Astrocyte (in vitro differentiated cells and primary cell): ENCODE measurements around the gene VCL. TPM values are rescaled to one million over a fixed set of nuclear protein-coding genes. Genes with fewer than 3 reads are reported as not detected.

ENCODE experiments used
- DNase-seq: peaks from one replicate; pipeline ENCODE4 v3.0.0-alpha.2; 2010; ENCODE audit warnings: low read depth
- FAIRE-seq: peaks from 2 replicates; lab custom pipeline; 2011; peaks lifted over from hg19 to GRCh38; lab: Jason Lieb, UNC
- H2AFZ ChIP-seq: 2 replicates; pipeline ENCODE4 v1.6.0; 2012; ENCODE audit warnings: low read depth, low read length, inconsistent platforms
- H3K27ac ChIP-seq: 2 replicates; pipeline ENCODE4 v1.5.1; 2011; ENCODE audit warnings: low read depth, low read length, inconsistent platforms
- H3K27me3 ChIP-seq: 2 replicates; pipeline ENCODE4 v1.6.0; 2011; ENCODE audit warnings: low read length, inconsistent platforms; ENCODE audit not compliant: insufficient read depth
- H3K36me3 ChIP-seq: 2 replicates; pipeline ENCODE4 v1.5.1; 2011; ENCODE audit warnings: low read length, inconsistent platforms; ENCODE audit not compliant: insufficient read depth
- H3K4me1 ChIP-seq: 2 replicates; pipeline ENCODE4 v1.5.1; 2011; ENCODE audit warnings: low read length, inconsistent platforms; ENCODE audit not compliant: insufficient read depth
- H3K4me2 ChIP-seq: 2 replicates; pipeline ENCODE4 v1.6.0; 2012; ENCODE audit warnings: low read length, inconsistent platforms
- H3K4me3 ChIP-seq: 2 replicates; pipeline ENCODE4 v1.5.1; 2011; ENCODE audit warnings: low read depth, mild to moderate bottlenecking, low read length, inconsistent platforms; ENCODE audit not compliant: insufficient read depth
- H3K79me2 ChIP-seq: 2 replicates; pipeline ENCODE4 v1.6.0; 2012; ENCODE audit warnings: mild to moderate bottlenecking, low read length, inconsistent platforms; ENCODE audit not compliant: insufficient read depth
- H3K9ac ChIP-seq: 2 replicates; pipeline ENCODE4 v1.6.0; 2012; ENCODE audit warnings: mild to moderate bottlenecking, low read length, inconsistent platforms
- H3K9me3 ChIP-seq: 2 replicates; pipeline ENCODE4 v1.5.1; 2012; ENCODE audit warnings: low read depth, mild to moderate bottlenecking, low read length, inconsistent platforms; ENCODE audit not compliant: insufficient read depth
- H4K20me1 ChIP-seq: 2 replicates; pipeline ENCODE4 v1.6.0; 2012; ENCODE audit warnings: low read length, inconsistent platforms; ENCODE audit not compliant: insufficient read depth
- H3K27ac Mint-ChIP-seq: one replicate; pipeline ENCODE4 v1.8.0; 2021; ENCODE audit warnings: mild to moderate bottlenecking, mixed read lengths; ENCODE audit not compliant: unreplicated experiment
- H3K27me3 Mint-ChIP-seq: one replicate; pipeline ENCODE4 v1.8.0; 2021; ENCODE audit warnings: low read depth, mixed read lengths; ENCODE audit not compliant: unreplicated experiment
- H3K36me3 Mint-ChIP-seq: one replicate; pipeline ENCODE4 v1.8.0; 2021; ENCODE audit warnings: low read depth, mixed read lengths; ENCODE audit not compliant: unreplicated experiment
- H3K4me1 Mint-ChIP-seq: one replicate; pipeline ENCODE4 v1.8.0; 2021; ENCODE audit warnings: low read depth, mixed read lengths; ENCODE audit not compliant: unreplicated experiment
- H3K4me3 Mint-ChIP-seq: one replicate; pipeline ENCODE4 v1.8.0; 2021; ENCODE audit warnings: mild to moderate bottlenecking, moderate library complexity, mixed read lengths; ENCODE audit not compliant: unreplicated experiment
- H3K9me3 Mint-ChIP-seq: one replicate; pipeline ENCODE4 v1.8.0; 2021; ENCODE audit warnings: mild to moderate bottlenecking, mixed read lengths; ENCODE audit not compliant: unreplicated experiment
- CTCF ChIP-seq: IDR thresholded peaks from 2 replicates; pipeline ENCODE4 v1.5.1; 2011; ENCODE audit warnings: low read depth, mild to moderate bottlenecking, inconsistent platforms, low read length, moderate library complexity; ENCODE audit not compliant: insufficient read depth
- EZH2 ChIP-seq: IDR thresholded peaks from 2 replicates; pipeline ENCODE4 v1.6.1; 2012; ENCODE audit warnings: mild to moderate bottlenecking, low read length, inconsistent platforms; ENCODE audit not compliant: insufficient read depth
- total RNA-seq: library from RNA; stranded (reverse); gene quantifications from 2 replicates; pipeline ENCODE4 v1.2.1, GENCODE V29; 2021

VCL gene
- total RNA-seq, 1 donor from 2014 or later = 474 TPM

GRCh38 chr10:74094231-74094630 lies 96.3 kb downstream of the VCL start:
- Histone ChIP-seq H3K4me1 (no peaks in the 10 kb centered on the region), H2AFZ (no peak overlapping the region), H4K20me1 (peaks cover 83% of the 10 kb centered on the region), H3K9ac (no peak overlapping the region), H3K4me2 (no peak overlapping the region), H3K4me3 (no peak overlapping the region), H3K27me3 (no peaks in the 10 kb centered on the region), H3K79me2 (peaks cover 85% of the 10 kb centered on the region), H3K9me3 (no peaks in the 10 kb centered on the region), H3K36me3 (peaks cover 90% of the 10 kb centered on the region), H3K27ac (no peak overlapping the region)
- no peaks in the 10 kb centered on the region for H3K27me3 Mint-ChIP-seq
- peaks cover 30% of the 10 kb centered on the region for H3K36me3 Mint-ChIP-seq
- FAIRE-seq (no peak), DNase-seq (no peak)
- no peaks in the 10 kb centered on the region for H3K9me3 Mint-ChIP-seq
- H3K27ac Mint-ChIP-seq = no peak overlapping the region
- H3K4me1 Mint-ChIP-seq = peaks cover 5% of the 10 kb centered on the region
- H3K4me3 Mint-ChIP-seq = no peak overlapping the region
- no peak for TF ChIP-seq EZH2
- TF ChIP-seq CTCF = no peak

- H3K9ac ChIP-seq = no peak overlapping the region
- TF ChIP-seq CTCF (no peak), EZH2 (no peak)
- DNase-seq (no peak), FAIRE-seq (no peak)
- no peaks in the 10 kb centered on the region for H3K9me3 ChIP-seq
- H3K4me1 ChIP-seq = no peaks in the 10 kb centered on the region
- Mint-ChIP-seq H3K9me3 (no peaks in the 10 kb centered on the region), H3K27me3 (no peaks in the 10 kb centered on the region), H3K4me1 (peaks cover 11% of the 10 kb centered on the region), H3K4me3 (no peak overlapping the region), H3K27ac (no peak overlapping the region), H3K36me3 (peaks cover 24% of the 10 kb centered on the region)
- no peaks in the 10 kb centered on the region for H3K27me3 ChIP-seq
- H2AFZ ChIP-seq = no peak overlapping the region
- peaks cover 83% of the 10 kb centered on the region for H4K20me1 ChIP-seq
- H3K27ac ChIP-seq = no peak overlapping the region
- peaks cover 84% of the 10 kb centered on the region for H3K36me3 ChIP-seq
- H3K4me3 ChIP-seq = no peak overlapping the region
- H3K4me2 ChIP-seq = no peak overlapping the region
- H3K79me2 ChIP-seq = peaks cover 75% of the 10 kb centered on the region
Observed at GRCh38 chr10:74096777-74097176, 98.9 kb downstream of the VCL start.

- Histone ChIP-seq H3K9ac (no peak overlapping the region), H3K79me2 (peaks cover 68% of the 10 kb centered on the region), H3K4me2 (no peak overlapping the region), H3K4me1 (no peaks in the 10 kb centered on the region), H2AFZ (no peak overlapping the region), H3K36me3 (peaks cover 81% of the 10 kb centered on the region), H4K20me1 (peaks cover 79% of the 10 kb centered on the region), H3K27me3 (no peaks in the 10 kb centered on the region), H3K27ac (no peak overlapping the region), H3K9me3 (no peaks in the 10 kb centered on the region), H3K4me3 (no peak overlapping the region)
- no peak for FAIRE-seq
- Mint-ChIP-seq H3K4me1 (peaks cover 11% of the 10 kb centered on the region), H3K27ac (peak overlapping the region; percentile 28), H3K27me3 (no peaks in the 10 kb centered on the region), H3K4me3 (no peak overlapping the region), H3K36me3 (peaks cover 19% of the 10 kb centered on the region), H3K9me3 (no peaks in the 10 kb centered on the region)
- no peak for DNase-seq
- no peak for TF ChIP-seq CTCF
- no peak for TF ChIP-seq EZH2
Observed at GRCh38 chr10:74097776-74098175, 99.9 kb downstream of the VCL start.
